Stimulated activated CD8-positive, alpha-beta memory T cell treated with anti-CD3 and anti-CD28 coated beads, Interleukin-7, amount 100 ng/mL, for 1 hour (primary cell): ENCODE data around the gene CUTA.
A peak's percentile ranks its signal among the peaks of the same experiment; 100 is the strongest.

Experiments used
- DNase-seq, 2 donors: peaks; one replicate each; pipeline ENCODE4 v3.0.0-alpha.2; 2020; ENCODE audit warnings: low read depth in 2 of 2

Gene CUTA, protein sequence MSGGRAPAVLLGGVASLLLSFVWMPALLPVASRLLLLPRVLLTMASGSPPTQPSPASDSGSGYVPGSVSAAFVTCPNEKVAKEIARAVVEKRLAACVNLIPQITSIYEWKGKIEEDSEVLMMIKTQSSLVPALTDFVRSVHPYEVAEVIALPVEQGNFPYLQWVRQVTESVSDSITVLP

DNA sequence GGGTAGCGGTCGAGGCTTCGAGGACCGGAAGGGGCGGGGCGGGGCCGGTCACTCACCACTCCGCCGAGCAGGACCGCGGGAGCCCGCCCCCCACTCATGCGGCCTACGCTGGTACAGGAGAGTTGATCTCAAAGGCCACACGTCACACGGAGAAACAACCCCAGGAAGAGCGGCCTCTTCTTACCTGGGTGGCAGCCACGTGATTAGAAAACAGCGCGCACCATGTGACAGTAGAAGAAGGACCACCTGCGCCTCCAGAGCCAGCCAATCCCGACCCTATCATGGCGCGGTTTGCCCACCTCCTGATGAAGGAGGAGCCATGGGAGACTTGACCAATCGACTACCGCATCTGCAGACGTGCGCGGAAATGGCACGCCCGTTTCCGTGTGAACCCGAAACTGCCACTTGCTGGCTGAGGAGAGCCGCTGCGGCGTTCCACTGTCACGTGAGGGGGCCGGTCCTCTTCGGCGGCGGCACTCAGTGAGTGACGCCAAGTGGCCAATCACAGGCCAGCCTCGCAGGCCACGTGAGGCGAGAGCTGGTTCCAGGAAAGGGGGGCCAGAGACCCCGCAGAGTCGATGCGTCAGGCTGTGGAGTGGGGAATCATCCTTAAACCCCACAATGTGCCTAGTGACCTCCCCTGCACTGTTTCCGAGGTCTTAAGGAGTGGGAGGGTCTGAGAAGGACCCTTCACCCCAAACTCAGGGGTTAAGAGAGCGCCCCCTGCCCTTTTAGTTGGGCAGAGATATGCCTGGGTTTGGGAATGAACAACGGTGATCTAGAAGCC, at the start of gene CUTA:
Gene CUTA, minus strand, starts transcription at position 205 of the 787 bp plus-strand sequence. Its CDS starts 107 bp downstream, at position 98.
- DNase-seq = peak; percentile 95 to 98

DNA sequence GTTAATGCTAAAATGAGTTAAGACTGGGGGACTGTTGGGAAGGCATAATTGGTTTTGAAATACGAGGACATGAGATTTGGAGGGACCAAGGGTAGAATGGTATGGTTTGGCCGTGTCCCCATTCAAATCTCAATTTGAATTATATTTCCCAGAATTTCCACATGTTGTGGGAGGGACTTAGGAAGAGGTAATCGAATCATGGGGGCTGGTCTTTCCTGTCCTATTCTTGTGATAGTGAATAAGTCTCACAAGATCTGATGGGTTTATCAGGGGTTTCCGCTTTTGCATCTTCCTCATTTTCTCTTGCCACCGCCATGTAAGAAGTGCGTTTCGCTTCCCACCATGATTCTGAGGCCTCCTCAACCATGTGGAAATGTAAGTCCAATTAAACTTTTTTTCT, 49.2 kb upstream of the CUTA start:
- no peak for DNase-seq

DNA sequence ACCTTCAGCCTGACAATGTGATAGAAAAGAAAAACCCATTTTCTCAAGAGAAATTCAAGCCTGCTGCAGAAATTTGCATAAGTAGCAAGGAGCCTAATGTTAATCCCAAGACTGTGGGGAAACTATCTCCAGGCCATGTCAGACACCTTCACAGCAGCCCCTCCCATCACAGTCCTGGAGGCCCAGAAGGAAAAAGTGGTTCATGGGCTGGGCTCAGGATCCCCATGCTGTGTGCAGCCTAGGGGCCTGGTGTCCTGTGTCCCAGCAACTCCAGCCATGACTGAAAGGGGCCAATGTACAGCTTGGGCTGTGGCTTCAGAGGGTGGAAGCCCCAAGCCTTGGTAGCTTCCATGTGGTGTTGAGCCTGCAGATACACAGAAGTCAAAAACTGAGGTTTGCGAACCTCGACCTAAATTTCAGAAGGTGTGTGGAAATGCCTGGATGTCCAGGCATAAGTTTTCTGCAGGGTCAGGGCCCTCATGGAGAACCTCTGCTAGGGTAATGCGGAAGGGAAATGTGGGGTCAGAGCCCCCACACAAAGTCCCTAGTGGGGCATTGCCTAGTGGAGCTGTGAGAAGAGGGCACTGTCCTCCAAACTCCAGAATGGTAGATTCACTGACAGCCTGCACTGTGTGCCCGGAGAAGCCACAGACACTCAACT, 48.3 kb upstream of the CUTA start:
- DNase-seq = no peak

DNA sequence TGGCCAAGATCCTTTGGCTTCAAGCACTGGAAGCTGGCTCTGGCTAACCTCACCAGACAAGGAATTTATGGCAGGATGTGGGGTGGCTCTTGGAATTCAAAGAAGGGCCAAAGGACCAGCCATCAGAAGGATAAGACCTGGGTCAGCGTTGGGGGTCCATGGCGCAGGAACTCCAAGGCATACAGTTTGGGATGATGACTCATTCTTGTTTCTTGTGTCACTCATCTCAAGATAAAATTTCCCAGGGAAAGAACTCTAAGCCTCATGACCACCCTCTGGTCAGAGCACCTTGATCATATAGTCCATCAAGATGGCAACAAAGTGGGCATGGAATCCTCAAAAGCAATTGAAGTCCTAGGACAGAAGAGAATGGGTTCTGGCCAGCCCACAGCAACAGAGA, 41.3 kb upstream of the CUTA start:
- DNase-seq = no peak

DNA sequence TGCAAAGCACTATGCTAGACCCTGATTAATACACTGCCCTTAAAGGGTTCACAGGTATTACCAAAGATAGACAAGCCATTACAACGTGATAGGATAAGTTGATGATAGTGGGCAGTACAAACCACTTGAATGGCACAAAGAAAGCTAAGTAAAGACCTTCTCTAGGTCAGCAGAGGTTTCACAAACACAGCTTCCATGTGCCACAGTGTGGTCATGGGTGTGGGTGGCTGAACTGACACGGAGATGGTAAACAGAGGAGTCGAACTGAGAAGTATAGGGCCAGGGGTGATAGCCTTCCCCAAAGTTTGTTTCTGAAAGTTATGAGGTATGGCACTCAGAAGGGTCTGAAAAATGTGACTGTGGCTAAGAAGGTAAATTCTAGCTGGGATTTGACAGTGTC, 40.8 kb upstream of the CUTA start:
- DNase-seq = no peak

DNA sequence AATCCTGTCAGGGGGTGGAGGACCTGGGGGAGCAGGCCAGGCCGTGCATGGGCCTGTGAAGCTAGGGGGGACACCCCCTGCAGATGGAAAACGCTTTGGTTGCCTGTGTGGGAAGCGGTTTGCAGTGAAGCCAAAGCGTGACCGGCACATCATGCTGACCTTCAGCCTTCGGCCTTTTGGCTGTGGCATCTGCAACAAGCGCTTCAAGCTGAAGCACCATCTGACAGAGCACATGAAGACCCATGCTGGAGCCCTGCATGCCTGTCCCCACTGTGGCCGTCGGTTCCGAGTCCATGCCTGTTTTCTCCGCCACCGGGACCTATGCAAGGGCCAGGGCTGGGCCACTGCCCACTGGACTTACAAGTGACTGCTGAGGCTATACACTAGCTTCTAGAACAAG, 38.2 kb upstream of the CUTA start:
- no peak for DNase-seq

DNA sequence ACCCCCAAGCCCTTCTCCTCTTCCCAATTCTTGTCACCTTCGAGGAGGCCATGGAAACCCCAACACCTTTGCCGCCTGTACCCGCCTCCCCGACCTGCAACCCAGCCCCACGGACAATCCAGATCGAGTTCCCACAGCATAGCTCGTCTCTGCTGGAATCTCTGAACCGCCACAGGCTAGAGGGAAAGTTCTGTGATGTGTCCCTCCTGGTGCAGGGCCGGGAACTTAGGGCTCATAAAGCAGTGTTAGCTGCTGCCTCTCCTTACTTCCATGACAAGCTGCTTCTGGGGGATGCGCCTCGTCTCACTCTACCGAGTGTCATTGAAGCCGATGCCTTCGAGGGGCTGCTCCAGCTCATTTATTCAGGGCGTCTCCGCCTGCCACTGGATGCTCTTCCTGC, 37.1 kb upstream of the CUTA start:
- no peak for DNase-seq

DNA sequence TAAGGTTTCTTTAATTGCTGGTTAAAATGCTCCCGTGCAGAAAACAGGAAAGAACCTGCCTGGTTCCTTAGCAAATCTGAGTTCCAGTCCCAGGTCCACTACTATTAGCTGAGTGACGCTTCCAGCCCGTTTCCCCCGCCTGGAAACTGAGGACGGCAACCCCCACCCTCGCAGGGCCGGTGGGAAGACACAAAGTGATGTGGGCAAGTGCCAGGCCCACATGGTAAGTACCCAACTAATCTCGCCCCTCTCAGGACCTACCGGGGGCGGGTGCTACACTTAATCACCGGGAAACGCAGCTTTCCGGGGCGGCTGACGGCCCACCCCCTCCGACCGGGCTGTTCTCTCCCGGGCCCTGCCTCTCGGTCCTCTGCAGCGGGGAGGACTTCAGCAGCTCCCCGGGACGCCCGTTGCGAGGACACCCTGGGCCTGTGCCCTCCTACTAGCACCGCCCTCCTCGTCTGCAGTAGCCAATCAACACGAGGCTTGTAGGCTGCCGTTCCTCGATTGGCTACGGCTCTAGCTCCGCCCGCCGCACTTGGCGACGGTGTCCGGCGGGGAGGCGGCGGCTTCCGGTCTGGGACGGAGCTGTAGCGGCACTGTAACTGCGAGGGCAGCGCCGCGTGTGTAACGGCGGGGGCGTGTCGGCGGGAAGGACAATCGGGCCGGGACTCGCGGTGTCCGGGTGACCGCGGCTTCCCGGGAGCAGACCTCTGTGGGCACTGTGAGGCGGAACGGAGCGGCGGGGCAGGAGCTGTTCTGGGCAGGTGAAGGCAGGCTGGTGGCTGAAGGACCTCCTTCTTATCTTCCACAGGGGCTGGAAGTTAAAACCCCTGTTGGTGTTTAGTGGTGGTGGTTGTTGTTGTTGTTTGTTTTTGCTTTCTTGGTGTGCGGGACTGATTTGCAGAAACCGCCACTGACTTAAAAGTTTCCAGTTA, 36.4 kb upstream of the CUTA start, which contains the start of gene ZBTB9:
Gene ZBTB9, plus strand, starts transcription at position 568 of the 938 bp plus-strand sequence. CDS start 525 bp downstream, outside the sequence.
- DNase-seq = peak; percentile 81 to 85

DNA sequence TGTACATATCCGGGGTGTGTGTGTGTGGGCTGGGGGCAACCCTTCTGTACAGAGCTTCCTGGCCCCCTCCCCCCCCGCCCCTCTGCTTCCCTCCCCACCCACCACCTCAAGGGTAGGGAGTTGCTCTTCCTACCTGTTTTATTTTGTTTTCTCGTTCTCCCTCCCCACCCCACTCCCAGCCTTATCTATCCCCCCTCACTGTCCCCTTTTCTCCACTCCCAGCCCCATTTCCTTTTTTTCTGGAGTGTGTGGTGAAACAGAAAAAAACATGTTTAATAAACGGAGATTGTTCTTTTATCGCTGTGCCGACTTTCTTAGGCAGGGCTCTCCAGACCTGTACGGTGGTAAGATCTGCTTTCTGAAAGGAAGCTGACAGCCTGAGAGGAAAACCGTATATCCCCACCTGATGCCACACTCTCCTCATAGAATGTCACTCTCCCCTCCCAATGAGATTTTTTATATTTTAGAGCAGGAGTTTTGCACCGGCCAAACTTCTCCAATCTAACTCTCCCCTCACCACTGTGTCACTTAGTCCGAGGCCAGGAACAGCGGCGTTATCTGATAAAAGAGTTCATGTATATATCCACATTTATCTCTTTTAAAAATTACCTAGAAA, 35.6 kb upstream of the CUTA start:
- DNase-seq = no peak

DNA sequence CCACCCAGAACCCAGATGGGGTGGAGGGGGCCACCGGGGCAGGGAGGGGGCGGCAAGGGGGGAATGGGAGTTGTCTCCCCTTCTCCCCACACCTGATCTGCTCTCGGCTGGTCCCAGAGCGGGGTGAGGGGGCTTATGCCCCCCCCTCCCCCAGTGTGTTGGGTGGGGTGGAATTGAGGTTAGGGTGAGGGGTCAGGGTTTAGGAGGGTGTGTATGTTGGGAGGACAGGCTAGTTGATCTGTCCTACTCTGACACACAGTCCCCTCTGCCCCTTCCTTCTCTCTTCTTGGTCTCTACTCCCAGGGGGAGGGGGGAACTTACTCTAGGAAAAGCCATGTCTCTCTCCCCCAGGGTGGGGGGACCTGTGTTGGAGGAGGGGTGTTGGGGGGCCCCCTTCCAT, 34.6 kb upstream of the CUTA start:
- DNase-seq = no peak

DNA sequence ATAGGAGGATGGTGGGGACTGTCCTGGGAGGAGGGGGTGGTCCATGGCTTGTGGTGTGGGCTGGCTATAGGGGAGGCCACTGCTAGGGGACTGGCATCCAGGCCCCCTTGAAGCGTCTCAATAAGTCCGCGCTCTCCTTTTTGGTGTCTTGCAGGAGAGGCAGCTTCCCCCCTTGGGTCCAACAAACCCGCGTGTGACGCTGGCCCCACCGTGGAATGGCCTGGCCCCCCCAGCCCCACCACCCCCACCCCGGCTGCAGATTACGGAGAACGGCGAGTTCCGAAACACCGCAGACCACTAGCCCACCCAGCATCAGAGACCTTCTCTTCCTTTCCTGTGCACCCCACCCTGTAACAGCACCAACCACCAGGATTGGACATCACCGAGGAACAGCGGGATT, 33.7 kb upstream of the CUTA start:
- no peak for DNase-seq

DNA sequence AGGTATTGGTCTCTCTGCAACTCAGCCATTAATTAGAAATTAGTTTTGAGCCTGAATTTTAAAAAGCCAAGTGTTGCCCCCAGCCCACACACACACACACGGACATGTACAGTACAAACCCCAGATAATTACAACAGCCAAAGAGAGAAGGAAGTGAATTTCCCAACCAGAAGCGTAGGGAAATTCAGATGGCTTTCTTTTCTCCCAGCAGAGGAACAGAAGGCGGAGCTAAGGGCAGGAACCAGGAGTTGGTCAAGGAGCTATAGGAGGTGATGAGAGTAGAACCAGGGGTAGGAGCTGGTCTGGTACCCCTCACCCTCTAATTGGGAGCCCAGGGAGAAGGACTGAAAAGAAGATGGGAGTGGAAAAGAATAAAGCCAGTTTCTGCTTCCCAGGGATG, 32.5 kb upstream of the CUTA start:
- no peak for DNase-seq

DNA sequence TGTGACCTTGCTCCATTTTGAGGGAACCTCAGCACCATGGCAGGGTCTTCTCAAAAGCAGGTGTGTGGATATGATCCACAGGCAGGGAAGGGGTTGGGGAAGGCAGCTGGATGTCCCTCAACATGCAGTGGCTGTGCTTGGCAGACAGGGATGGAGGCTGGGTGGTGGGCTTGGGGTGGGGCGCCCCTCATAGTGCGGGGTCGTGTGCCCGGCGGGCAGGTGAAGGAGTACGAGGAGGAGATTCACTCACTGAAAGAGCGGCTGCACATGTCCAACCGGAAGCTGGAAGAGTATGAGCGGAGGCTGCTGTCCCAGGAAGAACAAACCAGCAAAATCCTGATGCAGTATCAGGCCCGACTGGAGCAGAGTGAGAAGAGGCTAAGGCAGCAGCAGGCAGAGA, 28.4 kb upstream of the CUTA start:
- no peak for DNase-seq

DNA sequence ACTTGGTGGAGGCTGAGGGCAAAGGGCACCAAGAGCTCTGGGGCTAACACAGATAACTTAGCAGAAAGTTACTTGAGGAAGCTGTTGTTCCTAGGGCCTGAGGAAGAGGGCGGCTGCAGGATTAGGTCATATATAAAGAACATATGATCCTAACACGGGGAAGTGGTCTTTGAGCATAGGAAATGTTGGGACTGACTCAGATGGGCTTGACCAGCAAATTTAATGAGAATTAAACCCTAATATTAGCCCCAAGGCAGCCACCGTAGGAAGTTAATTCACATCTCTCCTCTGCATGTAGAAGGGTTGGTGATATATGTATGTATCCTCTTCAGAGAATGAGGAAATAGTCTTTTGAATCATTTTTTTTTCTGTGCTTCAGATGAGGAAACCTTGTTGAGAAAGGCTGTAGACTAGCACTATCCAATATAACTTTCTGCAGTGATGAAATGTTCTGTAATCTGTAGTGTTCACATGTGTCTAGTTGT, 27.3 kb upstream of the CUTA start:
- DNase-seq = no peak

DNA sequence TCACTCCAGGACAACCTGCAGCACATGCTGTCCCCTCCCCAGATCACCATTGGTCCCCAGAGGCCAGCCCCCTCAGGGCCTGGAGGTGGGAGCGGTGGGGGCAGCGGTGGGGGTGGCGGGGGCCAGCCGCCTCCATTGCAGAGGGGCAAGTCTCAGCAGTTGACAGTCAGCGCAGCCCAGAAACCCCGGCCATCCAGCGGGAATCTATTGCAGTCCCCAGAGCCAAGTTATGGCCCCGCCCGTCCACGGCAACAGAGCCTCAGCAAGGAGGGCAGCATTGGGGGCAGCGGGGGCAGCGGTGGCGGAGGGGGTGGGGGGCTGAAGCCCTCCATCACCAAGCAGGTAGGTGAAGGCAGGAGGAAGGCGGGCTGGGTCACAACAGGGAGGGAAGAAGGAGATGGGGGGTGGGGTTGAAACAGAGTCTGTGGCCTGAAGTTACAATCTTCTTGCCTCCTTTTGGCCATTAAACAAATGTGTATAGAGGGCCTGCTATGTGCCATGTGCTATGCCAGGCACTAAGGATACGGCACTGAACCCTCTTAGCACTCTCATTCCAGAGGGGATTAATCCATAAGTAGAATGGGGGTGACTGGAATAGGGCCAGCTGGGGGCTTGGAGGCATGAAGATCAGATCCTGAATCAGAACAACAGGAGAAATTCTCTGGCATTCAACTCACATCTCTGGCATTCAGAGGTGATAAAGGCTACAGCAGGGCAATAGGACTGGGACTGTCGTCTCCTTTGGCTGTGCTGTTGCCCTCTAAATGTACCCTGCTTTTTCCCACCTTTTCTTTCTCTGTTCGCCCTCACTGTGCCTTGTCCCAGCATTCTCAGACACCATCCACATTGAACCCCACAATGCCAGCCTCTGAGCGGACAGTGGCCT, 26.0 kb upstream of the CUTA start:
- no peak for DNase-seq

DNA sequence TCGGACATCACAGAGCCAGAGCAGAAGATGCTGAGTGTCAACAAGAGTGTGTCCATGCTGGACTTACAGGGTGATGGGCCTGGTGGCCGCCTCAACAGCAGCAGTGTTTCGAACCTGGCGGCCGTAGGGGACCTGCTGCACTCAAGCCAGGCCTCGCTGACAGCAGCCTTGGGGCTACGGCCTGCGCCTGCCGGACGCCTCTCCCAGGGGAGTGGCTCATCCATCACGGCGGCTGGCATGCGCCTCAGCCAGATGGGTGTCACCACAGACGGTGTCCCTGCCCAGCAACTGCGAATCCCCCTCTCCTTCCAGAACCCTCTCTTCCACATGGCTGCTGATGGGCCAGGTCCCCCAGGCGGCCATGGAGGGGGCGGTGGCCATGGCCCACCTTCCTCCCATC, 25.1 kb upstream of the CUTA start:
- DNase-seq = no peak

DNA sequence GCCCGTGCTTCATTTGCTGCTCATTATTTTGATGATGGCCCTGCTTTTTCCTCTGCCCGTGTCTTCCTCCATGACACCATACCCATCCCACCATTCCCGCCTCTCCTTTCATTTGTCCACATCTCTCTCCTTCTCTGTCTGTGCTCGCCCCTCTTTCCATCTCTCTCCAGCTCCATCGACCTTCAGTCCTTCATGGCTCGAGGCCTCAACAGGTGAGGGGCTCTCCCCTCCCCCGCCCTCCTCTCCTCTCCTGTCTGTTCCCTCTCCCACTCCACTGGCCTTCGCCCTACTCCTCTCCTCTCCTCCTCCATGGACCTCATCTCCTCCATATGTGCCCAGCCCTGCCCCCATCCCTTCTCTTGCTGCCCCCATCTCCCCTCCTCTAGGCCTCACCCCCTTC, 24.4 kb upstream of the CUTA start:
- DNase-seq = no peak

DNA sequence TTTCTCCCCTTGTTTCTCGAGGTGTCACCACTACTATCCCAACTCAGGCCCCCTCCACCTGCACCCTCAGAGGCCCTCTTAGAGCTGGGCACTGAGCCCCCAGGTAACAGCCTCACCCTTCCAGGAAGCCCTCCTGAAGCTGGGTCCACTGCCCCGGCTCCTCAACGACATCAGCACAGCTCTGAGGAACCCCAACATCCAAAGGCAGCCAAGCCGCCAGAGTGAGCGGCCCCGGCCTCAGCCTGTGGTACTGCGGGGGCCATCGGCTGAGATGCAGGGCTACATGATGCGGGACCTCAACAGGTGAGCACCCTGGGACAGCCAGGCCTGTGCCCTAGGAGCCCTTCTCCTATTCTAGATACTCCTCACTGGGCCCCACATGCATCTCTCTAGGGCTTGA, 23.6 kb upstream of the CUTA start:
- no peak for DNase-seq

DNA sequence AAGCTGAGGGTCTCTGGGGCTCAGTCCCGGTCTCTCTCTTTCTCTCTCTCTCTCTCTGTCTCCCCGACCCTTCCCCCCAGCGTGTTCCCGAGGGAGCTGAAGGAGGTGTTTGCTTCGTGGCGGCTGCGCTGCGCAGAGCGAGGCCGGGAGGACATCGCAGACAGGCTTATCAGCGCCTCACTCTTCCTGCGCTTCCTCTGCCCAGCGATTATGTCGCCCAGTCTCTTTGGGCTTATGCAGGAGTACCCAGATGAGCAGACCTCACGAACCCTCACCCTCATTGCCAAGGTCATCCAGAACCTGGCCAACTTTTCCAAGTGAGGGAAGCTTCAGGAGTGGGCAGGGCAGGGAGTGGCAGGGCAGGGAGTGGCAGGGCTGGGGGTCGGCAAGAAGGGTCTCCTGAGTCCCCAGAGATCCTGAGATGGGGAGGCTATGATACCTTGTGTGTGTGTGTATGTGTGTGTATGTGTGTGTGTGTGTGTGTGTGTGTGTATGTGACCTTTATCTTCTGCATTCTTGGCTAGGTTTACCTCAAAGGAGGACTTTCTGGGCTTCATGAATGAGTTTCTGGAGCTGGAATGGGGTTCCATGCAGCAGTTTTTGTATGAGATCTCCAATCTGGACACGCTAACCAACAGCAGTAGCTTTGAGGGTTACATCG, 22.9 kb upstream of the CUTA start:
- DNase-seq = no peak
